ENCODE measurements around the gene TRIP13.
"Not testable (repeated sequence)": the region's sequence is repeated elsewhere in the genome, so short reads cannot be mapped to it uniquely, and the experiment has no call there.

Gene TRIP13

DNA sequence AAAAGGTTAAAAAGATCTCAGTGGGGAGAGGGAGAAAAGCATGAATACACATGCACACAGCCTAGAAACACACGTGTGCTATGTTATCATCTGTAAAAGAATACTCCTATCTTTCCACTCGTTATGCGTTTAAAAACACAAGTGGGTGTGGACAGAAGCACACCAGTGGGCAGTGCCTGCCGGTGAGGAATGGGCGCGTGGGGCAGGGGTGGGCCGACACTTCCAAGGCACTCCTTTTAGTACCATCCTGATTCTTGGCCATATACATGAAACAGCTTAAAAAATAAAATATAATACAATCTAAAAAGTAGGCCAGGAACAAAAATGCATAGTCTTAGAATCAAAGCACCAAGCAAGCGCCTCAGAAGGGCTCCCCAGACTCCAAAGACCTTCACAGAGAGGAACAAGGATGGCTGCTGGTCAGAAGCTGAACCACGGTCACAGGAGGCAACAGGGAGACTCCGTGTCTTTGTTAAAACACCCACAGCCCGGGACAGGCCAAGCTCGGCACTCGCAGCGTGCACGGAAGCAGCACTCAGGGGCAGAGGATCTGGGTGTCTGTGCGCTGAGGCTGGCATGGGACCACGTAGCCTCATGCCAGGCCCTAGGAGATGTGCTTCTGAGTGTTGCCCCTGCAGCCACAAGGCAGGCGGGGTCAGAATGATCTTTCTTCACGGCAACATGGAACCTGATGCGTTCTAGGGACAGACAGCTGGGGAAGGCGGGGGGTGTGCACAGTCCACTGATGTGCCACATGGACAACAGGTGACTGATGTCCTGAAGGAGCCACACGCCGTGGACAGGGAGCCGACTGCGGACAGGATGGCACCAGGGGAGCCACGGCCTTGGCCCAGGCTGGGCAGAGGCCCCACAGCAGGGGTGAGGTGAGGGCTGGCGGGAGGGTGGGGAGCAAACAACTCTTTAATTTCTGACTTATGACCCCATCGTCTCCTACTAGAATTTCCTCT, 16.0 kb upstream of the TRIP13 start:
- no peak for DNase-seq

DNA sequence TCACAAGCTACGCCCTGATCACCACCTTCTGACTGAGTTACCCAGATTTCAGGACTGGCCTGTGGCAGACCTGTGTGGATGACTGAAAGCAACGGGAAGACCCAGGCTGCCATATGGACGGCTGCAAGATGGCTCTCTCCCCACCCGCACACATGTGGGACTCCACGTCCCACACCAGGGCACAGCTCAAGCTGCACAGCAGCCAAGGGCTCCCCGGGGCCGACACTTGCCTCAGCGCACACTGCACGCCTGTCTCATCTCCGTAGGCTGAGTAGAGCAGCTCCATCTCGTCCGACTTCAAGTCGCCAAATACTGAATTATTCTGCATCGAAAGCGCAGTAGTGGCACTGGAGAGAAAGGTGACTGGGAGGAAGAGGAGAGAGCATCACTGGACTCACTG, 14.6 kb upstream of the TRIP13 start:
- DNase-seq = no peak

DNA sequence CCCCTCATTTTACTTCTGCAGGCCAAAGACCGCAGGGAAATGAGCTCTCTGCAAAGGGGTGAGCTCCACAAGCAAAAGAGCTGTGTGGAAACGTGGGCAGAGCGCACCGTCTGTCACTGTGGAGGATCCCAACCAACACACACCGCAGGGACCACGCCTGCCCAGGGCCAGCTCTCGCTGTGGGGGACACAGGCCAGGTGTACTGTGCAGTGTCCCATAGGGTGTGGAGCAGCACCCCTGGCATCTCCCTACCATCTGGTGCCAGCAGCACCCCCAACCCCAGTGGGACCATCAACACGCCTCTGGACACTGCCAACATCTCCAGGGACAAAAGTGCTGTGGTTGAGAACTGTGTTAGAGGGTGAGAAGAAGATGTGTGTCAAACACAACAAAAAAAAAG, 14.0 kb upstream of the TRIP13 start:
- not testable (repeated sequence) for DNase-seq

DNA sequence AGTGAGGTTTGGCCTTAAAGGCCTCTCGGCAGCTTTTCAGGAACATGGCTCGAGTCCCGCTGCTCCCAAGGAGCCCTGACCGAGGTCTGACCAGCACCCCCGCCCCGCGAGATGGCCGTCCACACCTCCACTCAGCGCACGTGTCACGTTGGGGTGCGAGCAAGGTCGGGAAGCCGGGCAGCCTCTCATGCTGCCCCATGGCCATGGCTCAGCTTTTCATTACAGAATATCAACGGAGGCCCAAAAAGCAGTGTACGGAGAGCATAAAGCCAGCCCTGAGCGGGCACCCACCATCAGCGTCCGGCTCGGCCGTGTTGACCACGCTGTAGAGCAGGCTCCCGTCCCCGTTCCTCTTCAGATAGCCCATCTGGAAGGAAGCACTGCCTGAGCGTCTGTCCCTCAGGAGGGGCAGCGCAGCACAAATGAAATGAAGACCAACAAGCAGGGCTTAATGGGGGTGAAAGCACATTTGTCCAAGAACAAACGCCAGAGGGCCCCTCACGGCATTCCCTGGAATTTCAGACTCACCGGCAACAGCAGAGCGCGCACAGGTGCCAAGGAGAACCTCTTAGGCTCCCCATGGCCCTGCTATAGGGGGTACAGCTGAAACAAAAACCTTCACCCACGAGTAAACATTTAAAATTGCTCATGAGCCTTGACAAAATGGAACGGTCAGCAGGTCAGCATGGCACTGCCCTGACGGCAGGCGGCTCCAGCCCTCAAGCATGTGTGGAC, 11.7 kb upstream of the TRIP13 start:
- no peak for DNase-seq

DNA sequence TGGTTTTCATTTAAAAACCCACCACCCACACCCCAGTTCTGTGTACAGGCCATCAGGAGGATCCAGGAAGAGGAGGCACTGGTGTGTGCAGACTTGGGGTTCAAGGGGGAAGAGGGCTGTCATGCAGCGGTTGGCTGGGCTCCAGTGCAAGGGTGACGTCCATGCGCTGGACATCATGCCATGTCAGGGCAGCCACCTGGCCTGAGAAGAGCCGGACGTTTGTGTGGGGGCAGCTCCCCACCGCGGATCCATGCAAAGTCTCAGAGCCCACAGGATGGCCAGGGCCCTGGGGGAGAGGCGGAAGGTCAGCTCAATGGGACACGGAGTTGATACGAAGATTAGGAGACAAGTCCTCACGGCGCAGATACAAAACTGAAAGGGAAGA, 11.1 kb upstream of the TRIP13 start:
- no peak for DNase-seq

DNA sequence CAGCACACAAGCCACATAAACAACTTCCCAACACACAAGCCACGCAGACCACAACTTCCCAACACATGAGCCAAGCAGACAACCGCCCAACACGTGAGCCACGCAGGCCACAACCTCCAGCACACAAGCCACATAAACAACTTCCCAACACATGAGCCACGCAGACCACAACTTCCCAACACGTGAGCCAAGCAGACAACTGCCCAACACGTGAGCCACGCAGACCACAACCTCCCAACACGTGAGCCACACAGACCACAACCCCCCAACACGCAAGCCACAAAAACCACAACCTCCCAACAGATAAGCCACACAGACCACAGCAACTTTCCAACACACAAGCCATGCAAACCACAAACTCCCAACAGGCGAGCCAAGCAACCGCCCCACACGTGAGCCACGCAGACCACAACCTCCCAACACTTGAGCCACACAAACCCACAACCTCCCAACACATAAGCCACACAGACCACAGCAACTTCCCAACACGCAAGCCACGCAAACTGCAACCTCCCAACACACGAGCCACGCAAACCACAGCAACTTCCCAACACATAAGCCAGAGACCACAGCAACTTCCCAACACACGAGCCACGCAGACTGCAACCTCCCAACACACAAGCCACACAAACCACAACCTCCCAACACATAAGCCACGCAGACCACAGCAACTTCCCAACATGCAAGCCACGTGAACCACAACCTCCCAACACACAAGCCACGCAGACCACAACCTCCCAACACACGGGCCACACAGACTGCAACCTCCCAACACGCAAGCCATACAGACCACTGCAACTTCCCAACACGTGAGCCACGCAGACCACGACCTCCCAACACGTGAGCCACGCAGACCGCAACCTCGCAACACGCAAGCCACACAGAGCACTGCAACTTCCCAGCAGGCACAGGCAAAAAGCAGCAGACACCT, 10.2 kb upstream of the TRIP13 start:
- DNase-seq = peak; percentile 8

DNA sequence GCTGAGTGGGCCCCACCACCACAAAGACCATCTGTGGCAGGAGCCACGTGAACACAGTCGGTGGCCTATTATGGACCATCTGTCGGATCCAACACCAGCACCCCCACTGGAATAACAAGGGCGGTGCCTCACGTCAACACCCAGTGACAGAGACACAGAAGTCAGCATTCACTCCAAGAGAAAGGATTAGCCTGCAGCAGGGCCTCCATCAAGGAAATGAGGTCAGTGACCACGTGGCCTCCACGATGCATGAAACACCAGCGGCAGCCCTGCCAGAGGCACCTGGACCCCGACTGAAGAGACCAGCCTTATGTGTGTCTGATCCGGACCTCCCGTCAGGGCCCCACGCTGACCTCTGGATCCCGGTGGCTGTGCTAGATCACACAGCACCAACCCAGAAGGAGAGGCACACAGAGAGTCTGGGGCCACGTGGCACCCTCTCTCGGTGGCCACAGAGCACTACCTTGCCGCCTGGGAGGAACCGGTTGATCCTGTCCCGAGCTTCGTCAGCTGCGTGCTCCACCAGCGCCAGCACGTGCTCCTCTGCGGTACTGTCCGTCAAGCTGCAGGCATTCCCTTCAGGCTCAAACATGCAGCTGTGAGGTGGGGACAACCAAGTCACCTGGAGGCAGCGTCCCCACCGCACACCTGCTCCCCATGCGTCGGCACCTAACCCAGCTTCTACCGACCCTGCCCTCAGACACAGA, 9.1 kb upstream of the TRIP13 start:
- DNase-seq = no peak

DNA sequence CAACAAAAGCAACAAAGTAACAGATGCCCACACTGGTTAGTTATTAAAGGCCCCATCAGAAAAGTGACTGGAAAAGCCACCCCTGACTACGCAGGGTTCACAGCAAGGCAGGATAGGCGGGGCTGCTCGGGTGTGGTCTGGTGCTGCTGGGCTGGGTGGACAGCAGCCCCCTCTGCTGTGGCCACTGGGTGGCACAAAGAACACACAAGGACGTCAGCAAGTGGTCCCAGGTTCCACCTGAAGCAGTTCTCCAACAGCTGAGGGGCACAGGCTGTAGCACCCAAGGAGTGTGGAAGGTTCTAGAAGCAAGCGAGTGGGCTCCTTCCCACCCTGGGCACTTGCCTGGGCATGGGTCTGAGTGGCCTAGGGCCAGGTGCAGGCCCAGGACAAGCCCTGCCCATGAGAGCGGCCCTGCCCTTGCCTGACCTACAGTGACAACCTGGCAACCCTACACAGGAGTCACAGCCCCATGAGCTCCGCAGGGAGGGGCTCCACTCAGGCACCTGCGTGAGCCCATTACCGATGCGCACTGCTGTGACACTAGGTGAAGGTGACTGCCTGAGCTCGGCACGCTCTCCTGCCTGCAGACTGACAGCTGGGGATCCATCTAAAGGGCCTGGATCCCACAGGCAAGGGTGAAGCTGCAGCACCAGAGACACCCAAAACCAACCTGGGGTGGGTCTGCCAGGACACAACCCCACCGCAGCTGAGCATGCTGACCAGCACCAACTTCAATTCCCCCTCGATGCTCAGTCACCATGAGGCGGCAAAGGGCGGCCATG, 8.1 kb upstream of the TRIP13 start:
- no peak for DNase-seq

DNA sequence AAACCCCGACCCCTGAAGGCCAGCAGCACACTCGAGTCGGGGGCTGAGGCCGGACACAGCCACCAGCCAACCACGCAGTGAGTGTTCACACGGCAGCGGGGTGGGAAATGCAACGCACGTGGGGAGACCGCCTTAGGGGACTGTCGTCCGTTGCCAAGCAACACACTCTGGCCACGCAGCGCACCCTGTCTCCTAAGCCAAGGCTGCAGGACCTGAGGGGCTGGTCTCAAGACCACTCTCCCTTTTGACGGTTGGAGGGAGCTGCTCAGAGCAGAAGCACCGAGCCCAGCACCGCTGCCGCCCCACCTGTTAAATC, 7.6 kb upstream of the TRIP13 start:
- DNase-seq = no peak

DNA sequence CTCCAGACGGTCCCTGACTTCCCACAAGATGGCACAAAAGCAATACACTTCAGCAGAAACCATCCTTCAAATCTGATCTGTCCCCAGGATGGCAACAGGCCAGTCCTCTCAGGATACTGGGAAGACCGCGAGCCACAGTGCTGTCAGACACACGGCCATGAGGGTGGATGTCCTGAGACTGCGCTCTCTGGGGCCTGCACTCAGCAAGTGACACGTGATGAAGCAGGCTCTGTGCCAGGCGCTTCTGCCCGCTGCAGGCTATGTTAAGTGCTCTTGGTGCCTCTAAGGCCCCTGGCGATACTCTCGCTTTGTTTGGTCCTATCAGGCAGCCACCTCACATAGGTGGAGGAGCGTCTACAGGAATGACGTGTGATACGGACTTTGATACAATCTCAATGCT, 7.2 kb upstream of the TRIP13 start:
- DNase-seq = no peak

DNA sequence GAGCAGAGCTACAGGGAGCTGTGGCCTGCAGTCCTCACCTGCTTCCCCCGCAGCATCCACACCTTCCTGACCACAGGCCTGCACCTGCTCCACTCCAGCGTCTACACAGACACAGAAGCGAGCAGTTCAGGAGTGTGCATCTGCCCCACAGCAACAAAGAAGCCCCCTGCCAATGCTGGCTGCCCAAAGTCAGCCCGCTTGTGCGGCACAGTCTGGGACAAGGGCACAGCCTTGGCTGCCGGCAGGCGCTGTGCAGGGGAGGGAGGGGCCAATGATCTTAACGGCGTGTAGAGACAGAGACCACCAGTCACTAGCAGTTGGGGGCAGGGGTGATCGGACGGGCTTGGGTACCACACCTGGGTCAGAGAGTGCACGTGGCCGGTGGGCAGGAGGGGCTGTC, 6.6 kb upstream of the TRIP13 start:
- DNase-seq = no peak

DNA sequence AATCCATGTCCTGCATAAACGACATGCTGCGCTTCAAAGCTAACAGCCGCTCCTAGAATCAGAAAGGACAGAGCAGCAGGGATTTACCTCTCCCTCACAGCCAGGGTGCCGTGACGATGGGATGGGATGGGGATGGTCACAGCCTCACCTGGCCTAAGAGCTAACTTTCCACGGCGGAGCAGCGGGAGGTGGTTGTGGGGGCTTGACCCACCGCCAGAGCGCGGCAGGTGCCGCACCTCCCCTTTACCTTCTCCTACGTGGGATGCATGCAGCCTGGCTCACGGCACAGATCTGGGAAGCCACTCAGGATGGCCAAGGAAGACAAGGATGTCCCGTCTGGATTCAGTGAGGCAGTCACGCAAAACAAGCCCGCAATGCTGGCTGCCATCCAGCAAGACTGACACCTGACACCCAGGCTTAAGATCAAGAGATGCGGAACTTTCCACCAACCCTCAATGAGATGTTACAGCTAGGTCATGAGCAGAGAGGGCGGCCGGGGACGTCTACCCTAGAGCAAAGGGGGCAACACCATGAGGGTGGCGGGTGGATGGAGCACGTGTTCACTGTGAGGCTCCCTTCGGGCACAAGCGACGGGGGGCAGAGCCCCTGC, 5.9 kb upstream of the TRIP13 start:
- DNase-seq = no peak

DNA sequence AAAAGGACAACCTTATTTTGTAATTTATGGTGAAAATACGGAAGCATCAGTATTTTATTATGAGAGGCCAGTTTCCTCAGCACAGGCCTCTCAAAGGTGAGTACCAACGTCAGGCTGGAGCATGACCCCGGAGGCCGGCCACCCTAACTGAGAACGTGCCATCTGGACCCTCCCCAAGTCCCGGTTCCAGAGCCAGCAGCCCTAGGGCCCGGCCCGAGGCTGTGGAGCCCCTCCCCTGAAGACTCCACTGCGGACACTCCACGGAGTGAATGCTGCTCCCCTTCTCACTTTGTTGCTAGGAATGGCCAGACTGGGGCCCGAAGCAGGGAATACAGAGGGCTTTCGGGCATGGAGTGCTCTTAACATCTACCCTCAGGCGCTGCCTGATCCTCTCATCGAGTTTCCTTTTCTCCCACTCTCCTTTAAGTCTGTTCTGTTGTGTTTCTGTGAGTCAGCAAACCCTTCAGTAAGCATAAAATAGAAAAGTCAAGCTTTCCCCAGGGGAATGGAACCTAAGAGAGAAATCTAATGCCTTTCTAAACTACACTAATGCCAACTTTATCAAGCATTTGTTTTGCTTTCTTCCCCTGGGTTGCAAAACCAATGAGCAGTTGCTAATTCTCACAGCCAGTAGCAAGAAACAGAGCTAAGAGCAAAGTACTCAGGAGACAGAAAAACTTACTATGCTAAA, 4.6 kb upstream of the TRIP13 start:
- no peak for DNase-seq

DNA sequence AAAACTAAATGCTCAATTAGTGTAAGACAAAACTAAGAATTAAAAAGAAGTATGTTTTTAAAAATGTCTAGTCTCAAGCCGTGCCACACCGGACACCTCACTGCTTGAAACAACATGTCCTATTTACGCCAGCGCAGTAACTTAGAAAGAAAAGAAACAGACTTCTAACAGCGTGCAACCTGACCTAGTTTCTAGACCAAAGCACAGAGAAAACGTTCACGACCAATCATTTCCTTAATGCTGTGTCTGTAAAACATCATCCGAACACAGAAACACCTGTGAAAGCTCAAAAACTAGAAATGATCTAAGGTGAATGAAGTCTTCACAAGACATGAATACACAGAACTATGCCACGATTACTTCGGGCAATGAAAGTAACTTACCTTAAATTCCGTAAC, 4.0 kb upstream of the TRIP13 start:
- no peak for DNase-seq

DNA sequence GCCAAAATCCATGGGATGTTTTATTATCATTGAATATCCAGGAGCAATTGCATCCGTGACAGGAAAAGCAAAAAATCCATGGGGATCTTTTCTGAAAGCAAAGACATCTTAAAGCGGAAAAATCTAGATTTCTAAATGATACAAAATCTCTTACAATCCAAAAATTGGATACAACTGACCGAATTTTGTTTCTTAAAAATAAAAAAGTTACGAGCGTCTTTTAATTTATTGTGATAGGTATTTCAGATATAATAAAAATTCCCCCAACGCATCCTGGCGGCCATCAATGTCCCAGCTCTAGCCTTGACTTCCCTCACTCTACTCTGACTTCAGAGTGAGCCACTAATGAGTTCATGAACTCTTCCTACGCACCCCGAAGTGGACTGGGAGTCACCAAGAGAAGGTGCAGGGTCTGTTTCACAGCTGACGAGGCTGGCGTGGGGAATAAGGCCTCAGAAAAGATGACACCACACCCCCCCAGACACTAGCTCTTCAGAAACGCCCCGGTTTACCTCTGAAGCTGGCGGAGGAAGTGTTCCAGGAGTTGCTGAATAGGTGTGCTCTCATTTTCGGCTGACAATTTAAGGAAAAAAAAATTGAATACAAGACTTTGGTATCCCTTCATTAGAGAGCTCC, 3.5 kb upstream of the TRIP13 start:
- no peak for DNase-seq

DNA sequence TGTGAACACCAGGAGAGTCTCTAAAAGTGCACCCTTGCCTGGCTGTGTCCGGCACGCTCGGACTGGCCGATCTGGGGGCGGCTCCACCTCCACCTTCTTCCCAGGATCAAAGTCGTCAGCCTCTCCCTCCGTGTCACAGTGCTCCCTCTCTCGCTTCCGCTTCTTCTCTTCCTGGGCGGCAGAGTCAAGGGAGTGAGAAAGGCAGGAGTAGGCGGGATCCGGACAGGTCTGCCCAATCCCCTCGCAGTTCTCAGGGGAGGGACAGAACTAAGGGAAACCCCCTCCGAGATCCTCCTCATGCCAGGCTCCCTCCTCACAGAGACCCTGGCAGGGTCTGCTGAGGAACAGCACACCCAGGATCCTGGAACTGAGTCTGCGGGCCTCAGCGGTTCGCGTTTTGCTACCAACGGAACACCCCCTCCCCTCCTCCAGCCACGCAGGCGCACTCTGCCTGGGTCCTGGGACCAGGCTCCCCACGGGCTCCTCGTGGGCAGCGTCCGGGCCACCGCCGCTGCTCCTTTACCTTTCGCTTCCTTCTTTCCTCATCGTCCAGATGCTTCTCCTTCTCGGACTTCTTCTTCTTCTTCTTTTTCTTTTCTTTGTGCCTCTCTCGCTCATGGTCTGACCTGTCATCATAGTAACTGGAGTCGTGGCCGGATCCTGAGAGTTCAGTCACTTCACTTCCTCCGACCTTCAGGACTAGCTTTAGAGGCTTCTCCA, 1.4 kb upstream of the TRIP13 start:
- DNase-seq = no peak

DNA sequence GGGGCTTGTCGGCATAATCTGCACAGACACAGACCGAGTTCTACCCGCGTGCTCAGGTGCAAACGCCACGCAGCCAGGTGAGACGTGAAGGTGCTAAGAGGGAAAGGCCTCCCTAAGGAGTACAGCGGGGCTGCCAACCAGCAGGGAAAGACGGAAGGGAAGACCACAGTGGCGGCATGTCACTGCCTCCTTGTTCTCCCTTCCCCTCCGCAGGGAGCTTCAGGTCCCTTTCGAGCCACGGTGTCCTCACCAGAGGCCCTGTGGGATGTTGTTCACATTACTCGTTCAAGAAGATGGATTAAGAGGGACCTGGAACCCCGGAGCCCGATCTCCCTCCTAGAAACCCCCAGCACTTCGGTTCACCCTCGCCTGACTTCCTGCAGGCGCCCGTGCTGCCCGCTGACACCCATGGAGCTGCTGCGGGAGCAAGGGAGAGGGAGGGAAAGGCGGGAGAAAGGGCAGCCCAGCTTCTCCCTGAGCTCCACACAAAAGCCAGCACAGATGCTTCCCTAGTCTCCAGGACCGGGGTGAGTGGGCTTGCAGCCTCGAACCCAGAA, 769 bp upstream of the TRIP13 start:
- peak; percentile 43 for DNase-seq

DNA sequence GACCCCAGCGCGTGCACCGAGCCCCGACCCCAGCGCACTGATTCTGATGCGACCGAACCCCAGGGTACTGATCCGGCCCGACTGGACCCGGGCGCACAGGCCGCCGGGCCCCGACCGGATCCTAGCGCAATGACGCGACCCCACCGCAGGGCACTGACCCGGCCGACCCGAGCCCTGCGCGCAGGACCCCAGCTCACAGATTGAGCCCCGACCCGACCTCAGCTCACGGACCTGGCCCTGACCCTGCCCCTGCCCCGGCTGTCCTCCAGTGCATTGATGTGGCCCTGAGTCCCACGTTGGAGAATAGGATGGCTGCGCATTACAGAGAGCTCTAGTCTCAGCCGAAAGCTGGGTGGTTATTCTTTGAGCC, 438 bp downstream of the TRIP13 start:
- peak; percentile 23 for DNase-seq

DNA sequence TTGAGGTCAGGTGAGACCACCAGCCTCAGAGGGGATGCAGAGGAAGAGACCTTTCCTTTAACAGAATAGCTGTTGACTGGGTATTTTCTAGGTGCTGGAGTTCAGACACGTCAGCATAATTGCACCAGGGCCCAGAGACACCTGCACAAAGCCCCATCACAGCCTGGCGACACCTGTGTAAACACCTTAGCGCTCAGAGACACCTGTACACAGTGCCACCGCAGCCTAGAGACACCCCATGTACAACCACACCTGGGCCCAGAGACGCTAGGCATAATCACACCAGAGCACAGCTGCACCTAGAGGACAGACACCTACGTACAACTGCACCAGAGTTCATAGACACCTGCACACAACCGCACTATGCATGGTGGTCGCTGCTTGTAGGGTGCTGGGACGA, 1.0 kb downstream of the TRIP13 start:
- DNase-seq = no peak
